Measurements from ENCODE around the gene OR2M4. TPM values are rescaled to one million over a fixed set of nuclear protein-coding genes. Genes with fewer than 3 reads are reported as not detected.

OR2M4 gene, protein sequence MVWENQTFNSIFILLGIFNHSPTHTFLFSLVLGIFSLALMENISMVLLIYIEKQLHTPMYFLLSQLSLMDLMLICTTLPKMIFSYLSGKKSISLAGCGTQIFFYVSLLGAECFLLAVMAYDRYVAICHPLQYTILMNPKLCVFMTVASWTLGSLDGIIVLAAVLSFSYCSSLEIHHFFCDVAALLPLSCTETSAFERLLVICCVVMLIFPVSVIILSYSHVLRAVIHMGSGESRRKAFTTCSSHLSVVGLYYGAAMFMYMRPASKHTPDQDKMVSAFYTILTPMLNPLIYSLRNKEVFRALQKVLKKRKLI
- total RNA-seq = not detected

DNA sequence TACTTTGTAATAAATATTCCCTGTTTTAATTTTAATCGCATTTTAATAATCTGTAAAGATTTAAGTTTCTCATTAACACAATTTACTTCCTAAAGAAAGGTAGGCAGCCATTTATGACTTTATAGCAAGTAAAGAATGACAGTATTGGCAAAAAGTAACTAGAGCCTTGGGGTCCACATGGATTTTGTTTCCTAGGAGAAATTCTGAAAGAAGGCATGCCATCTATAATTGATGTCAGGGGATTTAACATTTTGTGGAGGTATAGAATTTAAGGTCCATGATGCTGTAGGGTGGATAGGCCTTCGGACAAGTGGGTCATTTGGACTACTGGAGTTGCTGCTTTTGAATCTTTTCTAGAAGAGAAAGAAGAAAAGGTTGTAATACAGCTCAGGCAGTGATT lies at the start of gene OR2M4:
Gene OR2M4 (plus strand): TSS at position 301 of the 400 bp plus-strand sequence. CDS start 7,512 bp downstream, outside the sequence.
- TF ChIP-seq, protein P1, sequence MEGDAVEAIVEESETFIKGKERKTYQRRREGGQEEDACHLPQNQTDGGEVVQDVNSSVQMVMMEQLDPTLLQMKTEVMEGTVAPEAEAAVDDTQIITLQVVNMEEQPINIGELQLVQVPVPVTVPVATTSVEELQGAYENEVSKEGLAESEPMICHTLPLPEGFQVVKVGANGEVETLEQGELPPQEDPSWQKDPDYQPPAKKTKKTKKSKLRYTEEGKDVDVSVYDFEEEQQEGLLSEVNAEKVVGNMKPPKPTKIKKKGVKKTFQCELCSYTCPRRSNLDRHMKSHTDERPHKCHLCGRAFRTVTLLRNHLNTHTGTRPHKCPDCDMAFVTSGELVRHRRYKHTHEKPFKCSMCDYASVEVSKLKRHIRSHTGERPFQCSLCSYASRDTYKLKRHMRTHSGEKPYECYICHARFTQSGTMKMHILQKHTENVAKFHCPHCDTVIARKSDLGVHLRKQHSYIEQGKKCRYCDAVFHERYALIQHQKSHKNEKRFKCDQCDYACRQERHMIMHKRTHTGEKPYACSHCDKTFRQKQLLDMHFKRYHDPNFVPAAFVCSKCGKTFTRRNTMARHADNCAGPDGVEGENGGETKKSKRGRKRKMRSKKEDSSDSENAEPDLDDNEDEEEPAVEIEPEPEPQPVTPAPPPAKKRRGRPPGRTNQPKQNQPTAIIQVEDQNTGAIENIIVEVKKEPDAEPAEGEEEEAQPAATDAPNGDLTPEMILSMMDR (IDR thresholded peaks at IDR 0.05) = no peak
- H3K4me3 ChIP-seq = no peak within 1 kb of the TSS
- no peak for ATAC-seq (ENCODE audit: insufficient number of reproducible peaks, low FRiP score, low read depth)

DNA sequence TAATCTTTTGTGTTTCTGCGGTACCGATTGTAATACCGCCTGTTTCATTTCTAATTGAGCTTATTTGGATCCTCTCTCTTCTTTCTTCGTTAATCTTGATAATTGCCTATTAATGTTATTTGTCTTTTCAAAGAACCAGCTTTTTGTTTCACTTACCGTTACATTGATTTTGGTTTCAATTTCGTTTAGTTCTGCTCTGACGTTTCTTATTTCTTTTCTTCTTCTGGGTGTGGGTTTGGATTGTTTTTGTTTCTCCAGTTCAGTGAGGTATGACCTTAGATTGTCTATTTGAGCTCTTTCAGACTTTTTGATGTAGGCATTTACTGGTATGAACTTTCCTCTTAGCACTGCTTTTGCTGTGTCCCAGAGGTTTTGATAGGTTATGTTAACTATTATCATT lies 47.2 kb upstream of the OR2M4 start:
- Histone ChIP-seq H3K4me3 (no peak overlapping the region), H3K27ac (no peak overlapping the region), H3K9me3 (no peaks in the 10 kb centered on the region), H3K27me3 (replicated peaks; ENCODE audit: insufficient read depth) (no peaks in the 10 kb centered on the region), H3K4me1 (ENCODE audit: control insufficient read depth in 1 of 2, low read depth in 2 of 2) (no peaks in the 10 kb centered on the region), H3K36me3 (no peaks in the 10 kb centered on the region)
- ATAC-seq (ENCODE audit: insufficient number of reproducible peaks, low FRiP score, low read depth) (no peak), DNase-seq (ENCODE audit: low spot score) (no peak)
- TF ChIP-seq, protein P1 (IDR thresholded peaks at IDR 0.05) = no peak

More for the DNA sequence above, at the start of gene OR2M4:
- Histone ChIP-seq H3K27ac (no peak within 1 kb of the TSS), H3K36me3 (no peaks in the 10 kb centered on the region), H3K4me1 (ENCODE audit: control insufficient read depth in 1 of 2, low read depth in 2 of 2) (no peaks in the 10 kb centered on the region), H3K27me3 (replicated peaks; ENCODE audit: insufficient read depth) (no peaks in the 10 kb centered on the region), H3K9me3 (no peaks in the 10 kb centered on the region)
- no peak for DNase-seq (ENCODE audit: low spot score)

DNA sequence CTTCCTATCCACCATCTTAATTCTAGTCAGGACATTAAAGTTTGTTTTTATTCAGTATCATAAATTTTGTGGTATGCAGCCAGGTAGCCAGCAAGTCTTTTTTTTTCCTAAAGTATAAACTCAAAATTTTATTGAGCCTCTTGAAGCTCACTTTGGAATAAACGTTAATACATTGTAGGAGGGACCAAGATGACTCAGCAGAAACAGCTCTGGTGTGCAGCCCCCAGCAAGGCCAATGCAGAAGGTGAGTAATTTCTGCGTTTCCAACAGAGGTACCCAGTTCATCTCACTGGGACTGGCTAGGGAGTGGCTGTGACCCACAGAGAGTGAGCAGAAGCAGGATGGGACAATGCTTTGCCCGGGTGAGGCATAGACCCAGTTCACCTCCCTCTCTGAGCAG lies 43.9 kb upstream of the OR2M4 start:
- no peak for DNase-seq (ENCODE audit: low spot score)
- H3K4me3 ChIP-seq = no peak overlapping the region
- H3K27ac ChIP-seq = no peak overlapping the region
- H3K9me3 ChIP-seq = no peaks in the 10 kb centered on the region
- TF ChIP-seq, protein P1 (IDR thresholded peaks at IDR 0.05) = no peak
- no peak for ATAC-seq (ENCODE audit: insufficient number of reproducible peaks, low FRiP score, low read depth)
- no peaks in the 10 kb centered on the region for H3K4me1 ChIP-seq (ENCODE audit: control insufficient read depth in 1 of 2, low read depth in 2 of 2)
- no peaks in the 10 kb centered on the region for H3K36me3 ChIP-seq
- H3K27me3 ChIP-seq (replicated peaks; ENCODE audit: insufficient read depth) = no peaks in the 10 kb centered on the region

DNA sequence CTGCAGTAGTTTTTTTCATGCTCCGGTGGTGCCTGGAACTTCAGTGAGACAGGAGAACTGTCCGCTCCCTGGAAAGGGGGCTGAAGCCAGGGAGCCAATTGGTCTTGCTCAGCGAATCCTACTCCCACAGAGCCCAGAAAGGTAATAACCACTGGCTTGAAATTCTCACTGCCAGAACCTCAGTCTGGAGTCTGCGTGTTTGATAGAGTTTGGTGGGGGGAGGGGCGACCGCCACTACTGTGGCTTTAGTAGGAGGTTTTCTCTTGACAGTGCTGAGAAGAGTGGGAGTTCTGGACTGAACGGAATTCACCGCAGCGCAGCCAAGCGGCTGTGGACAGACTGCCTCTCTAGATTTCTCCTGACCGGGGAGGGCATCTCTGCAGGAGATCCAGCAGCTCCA lies 42.2 kb upstream of the OR2M4 start:
- no peak overlapping the region for H3K4me3 ChIP-seq
- H3K9me3 ChIP-seq = peaks cover 3% of the 10 kb centered on the region
- H3K4me1 ChIP-seq (ENCODE audit: control insufficient read depth in 1 of 2, low read depth in 2 of 2) = no peaks in the 10 kb centered on the region
- DNase-seq (ENCODE audit: low spot score) (no peak), ATAC-seq (ENCODE audit: insufficient number of reproducible peaks, low FRiP score, low read depth) (no peak)
- no peak overlapping the region for H3K27ac ChIP-seq
- H3K36me3 ChIP-seq = no peaks in the 10 kb centered on the region
- TF ChIP-seq, protein P1 (IDR thresholded peaks at IDR 0.05) = no peak
- no peaks in the 10 kb centered on the region for H3K27me3 ChIP-seq (replicated peaks; ENCODE audit: insufficient read depth)

DNA sequence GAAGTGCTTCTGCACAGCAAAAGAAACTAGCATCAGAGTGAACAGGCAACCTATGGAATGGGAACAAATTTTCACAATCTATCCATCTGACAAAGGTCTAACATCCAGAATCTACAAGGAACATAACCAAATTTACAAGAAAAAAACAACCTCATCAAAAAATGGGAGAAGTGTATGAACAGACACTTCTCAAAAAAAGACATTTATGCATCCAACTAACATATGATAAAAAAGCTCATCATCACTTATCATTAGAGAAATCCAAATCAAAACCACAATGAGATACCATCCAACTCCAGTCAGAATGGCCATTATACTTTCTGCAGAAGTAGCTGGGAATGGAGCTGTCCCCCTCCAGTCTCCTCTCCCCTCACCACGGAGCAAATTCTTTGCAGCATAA lies 37.1 kb upstream of the OR2M4 start:
- TF ChIP-seq, protein P1 (IDR thresholded peaks at IDR 0.05) = no peak
- Histone ChIP-seq H3K4me3 (no peak overlapping the region), H3K9me3 (peaks cover 3% of the 10 kb centered on the region), H3K36me3 (no peaks in the 10 kb centered on the region), H3K27ac (no peak overlapping the region), H3K4me1 (ENCODE audit: control insufficient read depth in 1 of 2, low read depth in 2 of 2) (no peaks in the 10 kb centered on the region), H3K27me3 (replicated peaks; ENCODE audit: insufficient read depth) (no peaks in the 10 kb centered on the region)
- ATAC-seq (ENCODE audit: insufficient number of reproducible peaks, low FRiP score, low read depth) (no peak), DNase-seq (ENCODE audit: low spot score) (no peak)
